BE2C (cell line): ENCODE results near the gene DNTTIP2.

ENCODE experiments used
- DNase-seq: peaks from one replicate; pipeline ENCODE4 v3.0.0-alpha.2; 2020
- H3K27me3 ChIP-seq: fragments of 250-450 bp; sonication (Bioruptor Pico); 2 replicates; pipeline ENCODE4 v1.5.1; 2020; ENCODE audit warnings: mild to moderate bottlenecking
- H3K36me3 ChIP-seq: fragments of 250-450 bp; sonication (Bioruptor Pico); 2 replicates; pipeline ENCODE4 v1.5.1; 2020; ENCODE audit warnings: mild to moderate bottlenecking
- H3K4me1 ChIP-seq: fragments of 250-450 bp; sonication (Bioruptor Pico); 2 replicates; pipeline ENCODE4 v1.5.1; 2020
- H3K4me3 ChIP-seq: 2 replicates; pipeline ENCODE4 v1.5.1; 2011; ENCODE audit warnings: low read depth, low read length
- H3K9me3 ChIP-seq: fragments of 250-450 bp; sonication (Bioruptor Pico); 2 replicates; pipeline ENCODE4 v1.5.1; 2020
- CTCF ChIP-seq: IDR thresholded peaks from 2 replicates; pipeline ENCODE4 v1.5.1; 2012; ENCODE audit warnings: mild to moderate bottlenecking, low read depth, low read length

Gene DNTTIP2

GRCh38 chr1:93880731-93881130 lies 1.7 kb upstream of the DNTTIP2 start:
- Histone ChIP-seq H3K4me3 (no peak overlapping the region), H3K27me3 (no peaks in the 10 kb centered on the region), H3K4me1 (no peaks in the 10 kb centered on the region), H3K9me3 (no peaks in the 10 kb centered on the region), H3K36me3 (peaks cover 12% of the 10 kb centered on the region)
- TF ChIP-seq CTCF = no peak
- DNase-seq = no peak

- no peak for TF ChIP-seq CTCF
- Histone ChIP-seq H3K9me3 (no peaks in the 10 kb centered on the region), H3K36me3 (peaks cover 22% of the 10 kb centered on the region), H3K4me3 (peak overlapping the region; percentile 98), H3K27me3 (no peaks in the 10 kb centered on the region), H3K4me1 (no peaks in the 10 kb centered on the region)
- no peak for DNase-seq
Measured at GRCh38 chr1:93878501-93878888, 511 bp downstream of the DNTTIP2 start.

GRCh38 chr1:93877529-93877928 lies 1.5 kb downstream of the DNTTIP2 start:
- no peak for DNase-seq
- H3K4me3 ChIP-seq = peak overlapping the region; percentile 98; the same call in 1 of the 2 replicates
- H3K9me3 ChIP-seq = no peaks in the 10 kb centered on the region
- H3K4me1 ChIP-seq = no peaks in the 10 kb centered on the region
- no peak for TF ChIP-seq CTCF
- H3K27me3 ChIP-seq = no peaks in the 10 kb centered on the region
- H3K36me3 ChIP-seq = peaks cover 22% of the 10 kb centered on the region

- Histone ChIP-seq H3K4me3 (no peak overlapping the region; the same call in 1 of the 2 replicates), H3K27me3 (no peaks in the 10 kb centered on the region), H3K9me3 (no peaks in the 10 kb centered on the region), H3K4me1 (no peaks in the 10 kb centered on the region), H3K36me3 (peaks cover 35% of the 10 kb centered on the region)
- no peak for DNase-seq
- TF ChIP-seq CTCF = no peak
Measured at GRCh38 chr1:93876244-93876643, 2.8 kb downstream of the DNTTIP2 start.

GRCh38 chr1:93874025-93874651 lies 4.9 kb downstream of the DNTTIP2 start:
- peaks cover 50% of the 10 kb centered on the region for H3K36me3 ChIP-seq

More at GRCh38 chr1:93874025-93874651, 4.9 kb downstream of the DNTTIP2 start:
- TF ChIP-seq CTCF = peak; percentile 48
- Histone ChIP-seq H3K4me1 (no peaks in the 10 kb centered on the region), H3K4me3 (no peak overlapping the region), H3K27me3 (no peaks in the 10 kb centered on the region), H3K9me3 (no peaks in the 10 kb centered on the region)
- no peak for DNase-seq
